Measurements from ENCODE around the gene CFAP45.

CFAP45 gene

DNA sequence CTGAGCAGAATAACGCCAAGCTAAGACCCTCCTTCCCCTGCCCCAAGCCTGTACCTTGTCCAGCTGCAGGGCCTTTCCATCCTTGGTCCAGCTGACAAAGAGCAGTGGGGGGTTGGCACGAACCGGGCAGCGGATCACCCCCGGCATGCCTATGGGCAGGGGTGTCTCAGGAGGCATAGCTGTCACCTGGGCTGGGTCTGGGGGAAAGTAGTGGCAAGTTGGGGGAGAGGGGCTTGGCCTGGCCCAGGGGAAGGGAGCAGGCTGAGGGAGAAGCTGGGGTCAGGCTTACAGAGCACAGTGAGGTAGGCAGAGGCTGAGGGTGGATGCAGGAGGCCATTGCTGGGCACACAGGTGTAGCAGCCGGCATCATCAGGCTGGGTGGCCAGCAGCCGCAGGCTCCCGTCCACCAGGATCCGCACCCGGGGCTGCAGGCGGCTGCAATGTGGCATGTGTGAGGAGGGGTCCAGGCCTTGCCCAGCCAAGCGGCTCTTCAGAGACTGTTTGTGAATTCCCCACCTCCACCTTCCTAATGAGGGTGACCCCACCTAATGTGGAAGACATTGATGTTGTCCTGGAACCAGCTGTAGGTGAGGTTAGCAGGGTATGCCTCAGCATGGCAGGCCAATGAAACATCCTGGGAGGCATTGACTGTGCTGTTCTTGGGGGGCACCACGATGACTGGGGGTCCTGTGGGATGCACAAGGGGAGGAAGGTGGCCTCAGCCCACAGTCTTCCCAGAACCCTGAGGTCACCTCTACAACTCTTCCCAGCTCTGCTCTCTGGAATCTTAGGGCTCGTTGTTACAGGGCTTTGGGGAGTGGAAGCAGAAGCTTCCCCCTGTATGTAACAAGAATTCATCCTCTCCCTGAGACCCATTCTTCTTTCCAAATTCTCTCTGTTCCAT is 34.4 kb upstream of the CFAP45 start:
- H3K23ac ChIP-seq (ENCODE audit: low read depth, low read length, poor library complexity) = peak overlapping the region; percentile 13

DNA sequence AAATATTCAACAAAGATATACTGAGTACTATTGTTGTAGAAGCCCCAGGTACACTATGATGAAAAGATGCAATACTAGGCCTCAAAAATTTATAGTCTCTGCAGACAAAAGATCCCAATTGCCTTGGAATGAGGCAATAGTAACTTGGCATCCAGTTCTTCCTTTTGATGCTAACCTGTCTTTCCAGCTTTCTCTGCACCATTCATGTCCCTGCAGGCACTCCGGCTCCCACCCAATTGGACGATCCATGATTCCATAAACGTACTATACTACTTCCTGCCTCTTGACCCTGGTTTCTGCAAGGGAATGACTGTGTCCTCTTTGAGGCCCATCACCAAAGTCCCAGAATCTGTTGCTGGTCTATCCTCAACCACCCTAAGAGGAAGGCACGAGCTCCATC is 33.4 kb upstream of the CFAP45 start:
- Histone ChIP-seq H3K18ac (ENCODE audit: low read length) (no peak overlapping the region), H2BK15ac (ENCODE audit: low read length) (no peak overlapping the region), H3K27me3 (ENCODE audit: control insufficient read depth in 3 of 3, insufficient read depth in 3 of 3, low read depth in 1 of 3, low read length in 3 of 3) (peaks cover 0 to 2% (median 0%) of the 10 kb centered on the region in 3 experiments), H3K23ac (ENCODE audit: low read depth, low read length, poor library complexity) (no peak overlapping the region), H3K36me3 (replicated peaks in 1 of 2; ENCODE audit: control insufficient read depth in 2 of 2, insufficient read depth in 2 of 2, low read length in 2 of 2) (peaks cover 26 to 54% of the 10 kb centered on the region in 2 donors), H2AFZ (ENCODE audit: low read length) (no peak overlapping the region), H2BK12ac (ENCODE audit: low read length) (no peak overlapping the region), H3K14ac (ENCODE audit: low read length) (no peak overlapping the region), H3K4ac (ENCODE audit: low read length) (no peak overlapping the region), H2AK5ac (ENCODE audit: low read depth, low read length) (no peak overlapping the region), H4K91ac (ENCODE audit: low read depth, low read length, poor library complexity) (no peak overlapping the region), H2BK5ac (ENCODE audit: low read length) (no peak overlapping the region), H3K9ac (ENCODE audit: low read depth, low read length, poor library complexity) (no peak overlapping the region), H2BK120ac (ENCODE audit: low read depth, low read length) (no peak overlapping the region), H3K4me3 (ENCODE audit: low read length in 2 of 2) (no peak overlapping the region), H3K4me2 (ENCODE audit: insufficient read depth, low read length, poor library complexity, severe bottlenecking) (no peak overlapping the region), H3K9me3 (replicated peaks in 1 of 2; ENCODE audit: control insufficient read depth in 2 of 2, insufficient read depth in 1 of 2, low read depth in 1 of 2, low read length in 2 of 2) (no peaks in the 10 kb centered on the region), H3K27ac (replicated peaks; ENCODE audit: low read length) (no peak overlapping the region), H3K4me1 (ENCODE audit: control insufficient read depth in 2 of 2, insufficient read depth in 1 of 2, low read depth in 1 of 2, low read length in 2 of 2) (peaks cover 8 to 18% of the 10 kb centered on the region in 2 donors), H4K8ac (ENCODE audit: low read depth, low read length) (no peak overlapping the region), H3K79me1 (ENCODE audit: low read depth, low read length) (no peaks in the 10 kb centered on the region)
- no CpG with 5 or more reads among the region's 4 CpGs for WGBS, 2 donors (ENCODE audit: extremely low coverage in 2 of 2, insufficient read length in 2 of 2, insufficient replicate concordance in 1 of 2)
- no peak for DNase-seq (ENCODE audit: low spot score)

More for the DNA sequence above, 34.4 kb upstream of the CFAP45 start:
- H3K27me3 ChIP-seq (ENCODE audit: control insufficient read depth in 3 of 3, insufficient read depth in 3 of 3, low read depth in 1 of 3, low read length in 3 of 3) = peaks cover 0 to 2% (median 0%) of the 10 kb centered on the region in 3 experiments
- H2AK5ac ChIP-seq (ENCODE audit: low read depth, low read length) = no peak overlapping the region
- H2BK12ac ChIP-seq (ENCODE audit: low read length) = no peak overlapping the region
- peaks cover 8 to 19% of the 10 kb centered on the region in 2 donors for H3K4me1 ChIP-seq (ENCODE audit: control insufficient read depth in 2 of 2, insufficient read depth in 1 of 2, low read depth in 1 of 2, low read length in 2 of 2)
- H3K27ac ChIP-seq (replicated peaks; ENCODE audit: low read length) = no peak overlapping the region
- no peak overlapping the region for H3K4me3 ChIP-seq (ENCODE audit: low read length in 2 of 2)
- no peak overlapping the region for H3K4me2 ChIP-seq (ENCODE audit: insufficient read depth, low read length, poor library complexity, severe bottlenecking)
- no peak overlapping the region for H4K8ac ChIP-seq (ENCODE audit: low read depth, low read length)
- H3K79me1 ChIP-seq (ENCODE audit: low read depth, low read length) = no peaks in the 10 kb centered on the region
- H2BK5ac ChIP-seq (ENCODE audit: low read length) = no peak overlapping the region
- WGBS, 2 donors (ENCODE audit: extremely low coverage in 2 of 2, insufficient read length in 2 of 2, insufficient replicate concordance in 1 of 2) = no CpG with 5 or more reads among the region's 14 CpGs
- no peak overlapping the region for H2BK15ac ChIP-seq (ENCODE audit: low read length)
- no peak for DNase-seq (ENCODE audit: low spot score)
- H3K36me3 ChIP-seq (replicated peaks in 1 of 2; ENCODE audit: control insufficient read depth in 2 of 2, insufficient read depth in 2 of 2, low read length in 2 of 2) = peaks cover 20 to 50% of the 10 kb centered on the region in 2 donors
- no peak overlapping the region for H3K14ac ChIP-seq (ENCODE audit: low read length)
- H4K91ac ChIP-seq (ENCODE audit: low read depth, low read length, poor library complexity) = no peak overlapping the region
- H3K9me3 ChIP-seq (replicated peaks in 1 of 2; ENCODE audit: control insufficient read depth in 2 of 2, insufficient read depth in 1 of 2, low read depth in 1 of 2, low read length in 2 of 2) = no peaks in the 10 kb centered on the region
- H2BK120ac ChIP-seq (ENCODE audit: low read depth, low read length) = no peak overlapping the region
- H3K9ac ChIP-seq (ENCODE audit: low read depth, low read length, poor library complexity) = no peak overlapping the region
- no peak overlapping the region for H2AFZ ChIP-seq (ENCODE audit: low read length)
- H3K4ac ChIP-seq (ENCODE audit: low read length) = no peak overlapping the region
- H3K18ac ChIP-seq (ENCODE audit: low read length) = no peak overlapping the region

DNA sequence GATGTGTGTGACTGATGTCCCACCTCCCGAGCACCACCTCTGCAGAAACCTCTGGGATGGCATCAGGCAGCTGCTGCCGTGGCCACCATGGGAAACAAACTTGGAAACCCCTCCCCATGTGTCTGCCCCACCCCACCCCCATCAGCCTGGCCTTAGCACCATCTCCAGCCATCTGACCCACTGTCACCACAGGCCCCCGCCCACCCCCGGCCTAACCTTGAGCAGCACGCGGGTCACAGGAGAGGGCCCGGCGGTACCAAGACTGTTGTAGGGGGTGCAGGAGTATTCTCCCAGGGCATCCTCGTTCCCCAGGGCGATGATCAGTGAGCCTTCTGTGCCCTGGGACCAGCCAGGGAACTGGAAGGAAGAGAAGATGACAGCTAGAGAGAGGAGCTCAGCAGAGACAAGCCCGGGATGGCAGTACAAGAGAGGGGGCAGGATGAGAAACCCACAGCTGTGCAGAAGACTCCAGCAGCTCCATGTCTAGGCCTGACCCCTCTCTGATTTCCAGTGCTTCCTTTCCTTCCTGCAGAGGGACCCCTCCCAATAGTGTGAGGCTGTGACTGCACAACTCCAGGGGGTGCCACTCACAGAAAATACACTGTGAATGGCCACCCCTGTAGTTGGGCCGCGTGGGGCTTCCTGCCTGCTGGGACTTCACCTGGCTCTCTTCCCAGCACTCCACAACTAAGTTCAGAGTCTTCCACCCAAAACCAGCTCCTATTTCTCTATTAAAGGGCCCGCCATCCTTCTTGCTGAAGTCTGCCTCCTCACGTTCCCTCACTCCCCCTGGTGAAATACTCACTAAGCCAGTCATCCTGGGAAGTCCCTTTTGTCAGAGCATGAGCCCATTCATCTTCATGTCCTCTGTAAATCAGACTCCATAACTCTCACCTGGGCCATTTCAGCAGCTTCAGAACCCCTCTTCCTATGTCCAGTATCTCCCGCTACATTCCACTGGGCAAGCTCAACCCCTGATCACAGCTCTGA is 32.6 kb upstream of the CFAP45 start:
- Histone ChIP-seq H3K23ac (ENCODE audit: low read depth, low read length, poor library complexity) (no peak overlapping the region), H2AK5ac (ENCODE audit: low read depth, low read length) (no peak overlapping the region), H3K27me3 (ENCODE audit: control insufficient read depth in 3 of 3, insufficient read depth in 3 of 3, low read depth in 1 of 3, low read length in 3 of 3) (peaks cover 0 to 2% (median 0%) of the 10 kb centered on the region in 3 experiments), H3K4me2 (ENCODE audit: insufficient read depth, low read length, poor library complexity, severe bottlenecking) (no peak overlapping the region), H3K4me1 (ENCODE audit: control insufficient read depth in 2 of 2, insufficient read depth in 1 of 2, low read depth in 1 of 2, low read length in 2 of 2) (peaks cover 8 to 10% of the 10 kb centered on the region in 2 donors), H3K36me3 (replicated peaks in 1 of 2; ENCODE audit: control insufficient read depth in 2 of 2, insufficient read depth in 2 of 2, low read length in 2 of 2) (peaks cover 26 to 55% of the 10 kb centered on the region in 2 donors), H2BK12ac (ENCODE audit: low read length) (no peak overlapping the region), H3K27ac (replicated peaks; ENCODE audit: low read length) (no peak overlapping the region), H3K9me3 (replicated peaks in 1 of 2; ENCODE audit: control insufficient read depth in 2 of 2, insufficient read depth in 1 of 2, low read depth in 1 of 2, low read length in 2 of 2) (no peaks in the 10 kb centered on the region), H3K79me1 (ENCODE audit: low read depth, low read length) (no peaks in the 10 kb centered on the region), H3K4me3 (ENCODE audit: low read length in 2 of 2) (no peak overlapping the region), H4K8ac (ENCODE audit: low read depth, low read length) (no peak overlapping the region), H3K4ac (ENCODE audit: low read length) (no peak overlapping the region), H3K14ac (ENCODE audit: low read length) (no peak overlapping the region), H4K91ac (ENCODE audit: low read depth, low read length, poor library complexity) (no peak overlapping the region), H3K18ac (ENCODE audit: low read length) (no peak overlapping the region), H2BK15ac (ENCODE audit: low read length) (no peak overlapping the region), H3K9ac (ENCODE audit: low read depth, low read length, poor library complexity) (no peak overlapping the region), H2AFZ (ENCODE audit: low read length) (no peak overlapping the region), H2BK5ac (ENCODE audit: low read length) (no peak overlapping the region), H2BK120ac (ENCODE audit: low read depth, low read length) (no peak overlapping the region)
- no peak for DNase-seq (ENCODE audit: low spot score)
- no CpG with 5 or more reads among the region's 16 CpGs for WGBS, 2 donors (ENCODE audit: extremely low coverage in 2 of 2, insufficient read length in 2 of 2, insufficient replicate concordance in 1 of 2)
